Mammary epithelial cell (primary cell): ENCODE results near the gene KCNJ5.
A peak's percentile ranks its signal among the peaks of the same experiment; 100 is the strongest.

ENCODE experiments used
- CTCF ChIP-seq, 2 donors: IDR thresholded peaks in 1 of 2; conservative IDR thresholded peaks in 1 of 2; 2 replicates each; pipeline ENCODE4 v1.5.1; 2011 to 2012; ENCODE audit warnings: inconsistent platforms in 2 of 2, low read length in 2 of 2, mild to moderate bottlenecking in 2 of 2, control low read depth in 1 of 2, low read depth in 1 of 2; ENCODE audit not compliant: insufficient read depth in 1 of 2; ENCODE audit errors: extremely low read depth in 1 of 2
- EZH2 ChIP-seq: IDR thresholded peaks from 2 replicates; pipeline ENCODE4 v1.6.1; 2012; ENCODE audit warnings: low read length, inconsistent platforms, borderline replicate concordance

GRCh38 chr11:128905345-128906184, 14.4 kb downstream of the KCNJ5 start:
- no peak for TF ChIP-seq EZH2
- peak; percentile 47 to 60 for TF ChIP-seq CTCF (conservative IDR thresholded peaks at IDR 0.05 in 1 of 2, IDR thresholded peaks at IDR 0.05 in 1 of 2; ENCODE audit: extremely low read depth in 1 of 2, insufficient read depth in 1 of 2, low read depth in 1 of 2, low read length in 2 of 2)
